HG02981 (cell line): ENCODE data around the gene PIGT.

Experiments used
- ATAC-seq: cut with Tn5 transposase; IDR thresholded peaks from one replicate; pipeline ENCODE4 v1.9.1; 2021; ENCODE audit warnings: mild to moderate bottlenecking, moderate library complexity; ENCODE audit not compliant: unreplicated experiment

Gene PIGT

DNA sequence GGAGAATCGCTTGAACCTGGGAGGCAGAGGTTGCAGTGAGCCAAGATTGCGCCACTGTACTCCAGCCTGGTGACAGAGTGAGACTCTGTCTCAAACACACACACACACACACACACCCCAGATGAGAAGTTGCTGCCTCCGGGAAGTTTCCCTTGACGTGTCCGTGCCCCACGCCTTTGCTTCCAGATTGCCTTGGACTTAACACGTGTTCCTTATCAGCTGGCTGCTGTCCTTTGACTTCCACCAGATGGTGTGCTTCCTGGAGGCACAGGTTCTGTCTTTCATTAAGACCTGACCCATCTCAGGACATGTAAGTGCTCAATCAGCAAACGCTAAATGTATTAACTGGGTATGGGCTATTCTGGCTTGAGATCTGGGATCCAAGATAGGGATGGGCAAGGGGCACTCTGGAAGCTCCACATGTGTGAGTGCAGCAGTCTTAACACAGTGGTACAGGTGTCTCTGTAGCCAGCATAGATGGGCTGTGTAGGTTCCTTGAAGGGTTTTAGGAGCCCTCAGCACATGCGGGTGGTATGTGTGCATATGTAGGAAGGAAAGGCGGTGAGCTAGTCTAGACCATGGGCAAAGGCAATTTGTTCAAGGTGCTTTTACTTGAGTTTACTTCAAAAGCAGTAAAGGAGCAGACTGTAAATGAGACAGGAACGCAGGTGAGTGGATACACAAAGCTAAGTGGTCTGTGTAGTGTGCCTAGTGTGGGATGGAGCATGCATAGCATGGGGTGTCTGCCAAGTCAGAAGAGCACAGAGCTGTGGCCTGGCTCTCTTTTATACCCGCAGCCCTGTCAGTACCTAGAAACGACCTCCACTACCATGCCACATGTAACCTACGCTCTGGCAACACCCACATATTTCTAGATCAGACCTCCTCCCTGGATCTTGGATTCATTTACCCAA, 11.6 kb downstream of the PIGT start:
- no peak for ATAC-seq

DNA sequence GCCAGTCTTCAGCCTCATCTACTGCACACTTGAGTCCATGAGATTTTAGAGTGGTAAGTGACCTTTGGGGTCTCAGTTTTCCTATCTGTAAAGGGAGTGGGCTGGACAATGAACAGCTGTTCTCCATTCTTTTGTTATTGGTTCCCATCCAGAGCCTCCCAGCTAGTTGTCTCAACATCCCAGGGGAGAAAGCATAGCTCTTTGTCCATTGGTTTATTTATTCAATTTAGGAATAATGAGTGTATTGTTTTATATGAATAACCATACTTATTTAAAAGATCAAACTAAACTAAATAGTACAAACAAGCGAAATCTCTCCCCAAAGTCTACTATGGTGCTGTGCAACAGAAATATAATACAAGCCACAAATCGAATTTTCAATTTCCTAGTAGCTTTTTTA, 13.7 kb downstream of the PIGT start:
- no peak for ATAC-seq

DNA sequence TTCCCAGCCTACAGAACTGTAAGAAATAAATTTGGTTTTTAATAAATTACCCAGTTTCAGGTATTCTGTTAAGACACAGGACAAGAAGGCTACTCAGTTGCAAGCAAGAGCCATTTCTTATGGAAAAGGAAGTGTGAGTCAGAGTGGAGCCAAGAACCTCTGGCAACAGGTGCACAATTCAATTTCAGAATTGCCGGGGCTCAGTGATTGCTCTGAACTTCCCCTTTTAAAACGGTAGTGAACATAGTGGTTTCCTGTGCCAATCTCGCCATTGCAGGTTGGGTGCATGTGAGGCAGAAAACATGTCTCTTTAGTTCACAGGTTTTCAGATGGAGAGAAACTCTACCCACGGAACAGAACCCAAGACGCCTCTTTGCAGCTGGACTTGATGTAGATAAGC, 16.4 kb downstream of the PIGT start:
- ATAC-seq: peak; percentile 66

DNA sequence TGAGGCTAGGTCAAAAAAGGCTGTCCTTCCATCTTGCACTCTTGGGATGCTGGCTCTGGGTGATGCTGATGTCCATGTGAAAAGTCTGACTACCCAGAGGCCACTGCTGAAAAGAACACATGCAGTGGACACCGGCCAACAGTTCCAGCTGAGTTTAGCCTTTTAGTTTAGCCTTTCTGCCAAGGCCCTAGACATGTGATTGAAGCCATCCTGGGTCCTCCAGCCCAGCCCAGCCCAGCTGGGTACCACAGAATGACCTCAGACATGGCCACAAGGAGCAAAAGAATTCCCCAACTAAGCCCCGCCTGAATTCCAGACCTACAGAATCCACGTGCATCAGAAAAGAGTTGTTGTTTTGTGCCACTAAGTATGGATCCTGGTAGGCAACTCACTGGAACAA, 17.4 kb downstream of the PIGT start:
- ATAC-seq: no peak

DNA sequence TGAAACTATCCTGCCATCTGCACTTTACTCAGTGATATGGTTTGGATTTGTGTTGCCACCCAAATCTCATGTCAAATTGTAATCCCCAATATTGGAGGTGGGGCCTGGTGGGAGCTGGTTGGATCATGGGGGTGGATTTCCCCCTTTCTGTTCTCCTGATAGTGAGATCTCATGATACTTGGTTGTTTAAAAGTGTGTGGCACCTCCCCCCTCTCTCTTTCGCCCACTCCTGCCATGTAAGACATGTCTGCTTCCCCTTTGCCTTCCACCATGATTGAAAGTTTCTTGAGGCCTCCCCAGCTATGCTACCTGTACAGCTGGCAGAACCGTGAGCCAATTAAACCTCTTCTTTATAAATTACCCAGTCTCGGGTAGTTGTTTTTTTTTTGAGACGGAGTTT, 18.0 kb downstream of the PIGT start:
- ATAC-seq: no peak

DNA sequence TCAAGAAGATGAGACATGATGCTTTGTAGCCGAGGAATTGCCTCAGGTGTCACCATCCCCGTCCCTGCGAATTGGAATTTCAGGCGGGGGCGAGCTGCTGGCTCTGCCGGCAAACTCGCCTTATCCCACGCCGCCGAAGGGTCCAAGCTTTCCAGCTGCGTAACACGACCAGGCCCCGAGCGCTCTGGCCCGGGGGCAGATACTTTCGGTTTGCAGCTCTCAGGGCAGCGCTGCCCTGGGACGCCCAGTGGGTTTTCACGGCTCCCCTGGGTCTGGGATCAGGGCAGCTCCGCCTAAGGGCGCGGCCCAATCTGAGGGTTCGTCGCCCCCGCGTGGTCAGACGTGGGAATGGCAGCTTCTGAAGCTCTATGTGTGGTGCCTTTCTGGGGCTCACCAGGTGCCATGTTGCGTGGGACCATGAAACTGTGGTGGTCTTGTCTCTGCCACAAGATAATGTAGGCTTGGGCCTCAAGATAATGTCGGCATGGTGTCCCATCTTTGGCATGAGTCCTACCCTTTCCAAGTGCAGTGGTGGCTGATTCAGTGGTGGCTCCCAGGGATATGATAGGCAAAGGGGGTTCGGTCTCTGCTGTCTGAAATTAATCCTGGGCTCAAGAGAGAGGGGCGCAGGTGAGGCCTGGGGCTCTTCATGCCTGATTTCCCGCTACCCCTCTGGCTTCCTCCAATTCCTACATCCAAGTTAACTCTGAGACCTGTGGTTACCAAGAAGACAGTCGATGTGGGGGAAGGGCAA, 21.0 kb downstream of the PIGT start:
- peak; percentile 76 for ATAC-seq

DNA sequence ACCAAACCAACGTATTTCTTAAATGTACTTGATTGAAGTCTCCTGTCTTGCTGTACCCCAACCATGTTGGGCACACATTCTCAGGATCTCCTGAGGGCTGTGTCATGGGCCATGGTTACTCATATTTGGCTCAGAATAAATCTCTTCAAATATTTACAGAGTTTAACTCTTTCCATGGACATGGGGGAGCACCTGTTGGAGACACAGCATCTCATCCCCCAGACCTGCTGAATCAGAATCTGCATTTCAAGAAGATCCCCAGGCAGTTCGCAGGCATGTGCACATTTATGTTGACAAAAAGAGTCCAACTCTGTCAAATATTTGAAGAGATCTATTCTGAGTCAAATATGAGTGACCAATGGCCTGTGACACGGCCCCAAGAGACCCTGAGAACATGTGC, 24.5 kb downstream of the PIGT start:
- ATAC-seq: no peak

DNA sequence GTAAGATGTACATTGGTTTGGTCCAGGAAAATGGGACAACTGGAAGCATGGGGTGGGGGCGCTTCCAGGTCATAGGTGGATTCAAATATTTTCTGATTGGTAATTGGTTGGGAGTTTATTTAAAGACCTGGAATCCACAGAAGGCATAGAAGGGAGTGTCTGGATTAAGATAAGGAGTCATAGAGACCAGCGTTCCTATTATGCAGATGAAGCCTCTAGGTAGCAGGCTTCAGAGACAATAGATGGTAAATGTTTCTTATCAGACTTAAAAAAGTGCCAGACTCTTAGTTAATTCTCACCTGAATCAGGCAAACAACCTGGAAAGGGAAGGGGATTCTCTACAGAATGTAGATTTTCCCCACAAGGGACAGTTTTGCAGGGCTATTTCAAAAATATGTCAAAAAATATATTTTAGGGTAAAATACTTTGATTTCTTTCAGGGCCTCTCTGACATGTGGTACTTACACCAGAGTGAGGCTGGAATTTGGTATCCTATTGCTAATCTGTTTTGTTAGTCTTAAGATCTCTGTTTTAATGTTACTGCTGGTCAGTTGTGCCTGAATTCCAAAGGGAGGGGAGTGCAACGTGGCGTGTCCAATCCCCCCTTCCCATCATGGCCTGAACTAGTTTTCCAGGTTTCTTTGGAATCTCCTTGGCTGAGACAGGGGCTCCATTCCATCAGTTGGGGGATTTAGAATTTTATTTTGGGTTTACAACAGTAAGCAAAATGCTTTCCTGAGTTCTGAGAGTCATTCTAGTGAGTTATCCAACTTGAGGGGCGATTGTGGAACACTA, 25.1 kb downstream of the PIGT start:
- no peak for ATAC-seq

DNA sequence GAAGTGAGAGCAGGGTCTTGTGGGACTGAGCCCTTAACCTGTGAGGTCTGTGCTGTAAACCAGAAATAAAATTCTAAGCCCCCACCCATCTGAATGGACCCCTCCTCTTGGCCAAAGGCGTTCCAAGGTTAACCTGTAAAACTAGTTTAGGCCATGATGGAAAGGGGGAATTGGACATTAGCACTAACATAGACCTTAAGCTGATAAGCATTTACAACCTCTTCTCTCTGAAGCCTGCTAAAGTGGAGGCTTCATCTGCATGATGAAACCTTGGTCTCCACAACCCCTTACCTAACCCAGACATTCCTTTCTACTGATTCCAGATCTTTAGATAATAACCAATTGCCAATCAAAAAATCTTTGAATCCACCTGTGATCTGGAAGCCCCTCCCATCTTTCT, 25.8 kb downstream of the PIGT start:
- ATAC-seq: no peak

DNA sequence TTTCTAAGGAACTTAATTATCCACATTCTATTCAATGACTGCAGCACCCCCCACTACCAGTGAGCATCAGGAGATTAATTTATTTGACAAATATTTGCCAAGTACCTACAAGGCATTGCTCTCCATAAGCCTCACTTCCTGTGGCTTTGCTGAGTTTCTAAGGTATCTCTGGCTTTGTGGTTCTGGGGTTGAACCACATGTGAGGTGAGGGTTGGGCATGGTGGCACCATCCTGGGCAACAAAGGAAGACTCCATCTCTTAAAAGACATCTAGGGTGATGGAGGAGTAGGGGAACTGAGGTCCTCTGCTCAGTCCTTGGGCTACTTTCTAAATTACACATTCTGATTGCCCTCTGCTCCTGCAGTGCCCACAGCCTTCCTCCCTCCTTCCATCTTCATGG, 28.1 kb downstream of the PIGT start:
- ATAC-seq: no peak

DNA sequence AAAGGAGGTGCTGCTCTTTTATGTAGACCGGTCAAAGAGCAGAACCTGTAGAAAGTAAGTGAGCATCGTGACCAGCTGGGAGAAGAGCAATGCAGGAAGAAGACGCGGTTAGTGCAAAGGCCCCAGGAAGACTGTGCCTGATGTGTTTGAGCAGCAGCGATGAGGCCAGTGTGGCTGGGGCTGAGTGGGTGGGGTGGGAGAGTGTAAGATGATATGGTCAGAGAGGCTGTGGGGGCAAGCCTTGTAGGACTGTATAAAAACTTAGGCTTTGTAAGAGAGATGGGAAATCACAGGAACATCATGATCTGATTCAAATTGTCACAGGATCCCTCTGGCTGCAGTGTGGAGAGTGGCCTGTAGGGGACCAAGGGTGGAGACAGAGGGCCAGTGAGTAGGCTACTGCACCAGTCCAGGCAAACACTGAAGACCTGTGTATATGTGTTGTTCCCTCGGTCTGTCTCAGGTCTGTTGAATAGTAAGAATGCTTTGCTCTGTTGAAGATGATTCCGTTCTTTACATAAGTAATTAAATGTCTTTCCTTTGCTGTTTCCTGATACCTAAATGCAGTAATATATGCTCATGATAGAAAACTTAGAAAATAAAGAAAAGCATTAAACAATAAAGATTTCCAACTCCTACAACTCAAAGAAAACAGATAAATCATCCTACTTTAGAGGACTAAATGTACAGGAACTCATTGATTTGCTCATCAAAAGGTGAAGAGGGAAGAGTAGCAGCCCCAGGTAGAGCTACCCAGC, 30.0 kb downstream of the PIGT start:
- ATAC-seq: peak; percentile 50

DNA sequence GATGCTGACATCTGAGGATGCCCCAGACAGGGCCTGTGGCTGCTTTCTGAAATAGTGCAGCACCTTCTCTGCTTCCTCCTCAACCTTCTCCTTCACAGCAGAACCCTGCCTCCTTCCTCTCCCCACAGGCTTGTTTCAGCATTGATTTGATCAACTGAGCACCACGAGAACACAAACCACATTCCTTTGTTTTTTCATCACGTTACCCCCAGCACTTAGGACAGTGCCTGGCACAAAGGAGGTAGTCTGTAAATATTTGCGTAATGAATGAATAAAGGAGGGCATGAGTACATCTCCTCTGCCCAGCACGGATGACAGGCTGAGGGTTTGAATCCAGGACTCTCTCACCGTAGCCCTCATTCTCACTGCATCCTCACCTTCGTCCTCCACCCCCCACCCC, 32.3 kb downstream of the PIGT start:
- ATAC-seq: no peak

DNA sequence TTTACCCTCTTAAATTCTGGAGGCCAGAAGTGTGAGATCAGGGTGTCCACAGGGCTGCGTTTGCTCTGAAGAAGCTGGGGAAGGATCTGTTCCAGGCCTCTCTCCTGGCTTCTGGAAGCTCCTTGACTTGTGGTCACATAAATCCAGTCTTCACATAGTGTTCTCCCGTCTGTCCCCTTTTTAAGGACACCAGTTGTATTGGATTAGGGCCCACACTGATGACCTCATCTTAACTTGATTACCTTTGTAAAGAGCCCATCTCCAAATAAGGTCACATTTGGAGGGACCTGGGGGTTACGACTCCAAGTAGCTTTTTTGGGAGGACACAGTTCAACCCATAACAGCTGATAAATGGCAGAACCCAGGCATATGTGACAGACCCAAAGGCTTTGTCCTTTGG, 33.6 kb downstream of the PIGT start:
- no peak for ATAC-seq

DNA sequence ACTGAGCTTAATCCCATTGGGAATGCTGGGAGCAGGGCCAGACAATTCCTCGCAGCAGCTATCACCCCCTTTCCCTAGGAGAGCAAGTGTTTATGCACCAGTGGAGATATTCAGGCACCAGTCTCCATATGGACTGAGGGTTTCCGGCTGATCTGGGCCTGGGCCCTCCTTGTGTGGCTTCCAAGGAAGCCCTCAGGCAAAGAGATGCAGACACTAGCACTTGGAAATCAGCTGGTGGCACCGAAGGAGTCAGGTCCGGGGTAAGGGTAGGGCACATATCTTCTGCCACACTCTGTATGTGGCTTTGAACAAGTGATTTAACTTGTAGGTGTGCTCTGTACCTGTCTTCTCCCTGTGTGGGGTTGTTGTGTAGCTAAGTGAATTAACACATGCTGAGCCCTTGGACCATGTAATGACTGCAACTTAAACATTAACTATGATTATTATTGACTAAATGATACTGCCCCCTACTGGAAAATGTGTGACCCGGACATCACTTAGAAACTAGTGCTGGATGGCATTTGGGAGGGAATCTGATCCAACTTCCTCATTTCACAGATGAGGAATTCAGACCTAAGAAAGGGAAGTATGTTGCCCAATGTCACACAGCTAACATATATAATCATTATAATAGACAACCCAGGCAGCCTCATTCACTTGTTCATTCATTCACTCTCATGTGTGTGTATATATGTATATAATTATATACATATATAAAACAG, 34.3 kb downstream of the PIGT start:
- ATAC-seq: no peak

DNA sequence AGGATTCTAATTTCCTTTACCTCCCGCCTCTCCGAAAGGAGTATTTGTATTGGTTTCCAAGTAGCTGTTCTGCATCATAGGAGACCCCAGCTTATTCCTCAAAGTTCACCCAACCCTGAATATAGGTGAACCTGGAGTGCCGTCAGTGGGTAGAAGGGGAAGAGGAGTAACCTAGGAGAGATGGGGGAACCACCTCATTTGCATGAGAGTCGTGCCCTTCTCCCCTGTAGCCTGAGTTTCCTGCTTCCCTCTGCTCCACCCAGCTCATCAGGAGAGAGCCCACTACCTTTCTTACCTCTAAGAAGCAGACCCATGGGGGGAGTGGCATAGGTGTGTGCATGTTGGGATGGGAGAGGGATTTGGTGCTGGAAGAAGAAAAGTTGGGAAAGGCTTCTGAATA, 36.3 kb downstream of the PIGT start:
- no peak for ATAC-seq

DNA sequence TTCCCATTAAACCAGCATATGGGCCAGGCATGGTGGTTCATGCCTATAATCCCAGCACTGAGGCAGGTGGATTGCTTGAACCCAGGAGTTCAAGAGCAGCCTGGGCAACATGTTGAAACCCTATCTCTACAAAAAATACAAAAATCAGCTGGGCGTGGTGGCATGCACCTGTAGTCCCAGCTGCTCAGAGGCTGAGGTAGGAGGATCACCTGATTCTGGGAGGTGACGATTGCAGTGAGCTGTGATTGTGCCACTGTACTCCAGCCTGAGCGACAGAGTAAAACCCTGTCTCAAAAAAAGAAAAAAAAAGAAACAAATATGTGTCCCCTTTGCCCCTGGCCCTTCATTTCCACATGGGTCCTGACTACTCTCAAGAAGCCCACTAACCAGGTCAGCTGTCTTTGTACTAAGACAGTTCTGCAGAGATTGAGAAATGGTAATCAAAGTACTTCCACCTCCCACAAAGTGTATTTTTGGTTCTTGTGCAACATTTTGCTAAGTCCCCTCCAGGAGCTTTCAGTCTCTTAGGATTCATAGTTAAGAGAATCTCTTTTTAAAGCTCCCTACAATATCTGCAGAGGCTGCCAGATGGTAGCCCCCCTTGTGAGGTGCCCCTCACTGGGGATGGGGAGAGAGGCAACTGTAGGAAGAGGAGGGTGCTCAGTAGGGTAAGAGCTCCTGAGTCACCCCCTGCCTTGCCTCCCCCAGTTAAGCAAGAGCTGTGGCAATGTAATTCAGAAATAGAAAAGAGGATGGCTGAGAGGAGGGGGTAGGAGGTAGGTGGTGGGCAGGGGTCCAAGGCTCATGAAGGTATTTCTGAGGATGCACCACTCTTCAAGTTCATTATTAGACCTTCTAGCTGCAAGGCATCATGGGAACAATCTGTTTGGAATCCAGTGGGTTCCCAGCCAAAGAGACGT, 37.1 kb downstream of the PIGT start:
- no peak for ATAC-seq

DNA sequence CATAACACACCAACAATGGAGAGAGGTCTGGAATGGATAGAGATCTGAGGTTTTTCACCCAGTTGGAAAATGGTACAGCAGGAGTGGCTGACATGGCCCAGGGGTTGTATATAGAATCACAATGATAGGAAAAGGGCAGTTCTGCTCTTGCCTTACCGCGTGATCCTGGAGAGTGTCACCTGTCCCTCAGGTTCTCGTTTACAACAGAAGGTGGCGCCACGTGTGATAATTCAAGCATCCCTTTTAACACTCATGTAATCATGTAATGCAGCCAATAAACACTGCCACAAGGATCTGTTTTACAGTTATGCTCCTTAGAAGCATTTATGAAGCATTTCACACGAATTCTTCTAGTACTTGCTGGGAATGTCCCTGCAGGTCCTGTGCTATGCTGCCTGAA, 40.7 kb downstream of the PIGT start:
- no peak for ATAC-seq

DNA sequence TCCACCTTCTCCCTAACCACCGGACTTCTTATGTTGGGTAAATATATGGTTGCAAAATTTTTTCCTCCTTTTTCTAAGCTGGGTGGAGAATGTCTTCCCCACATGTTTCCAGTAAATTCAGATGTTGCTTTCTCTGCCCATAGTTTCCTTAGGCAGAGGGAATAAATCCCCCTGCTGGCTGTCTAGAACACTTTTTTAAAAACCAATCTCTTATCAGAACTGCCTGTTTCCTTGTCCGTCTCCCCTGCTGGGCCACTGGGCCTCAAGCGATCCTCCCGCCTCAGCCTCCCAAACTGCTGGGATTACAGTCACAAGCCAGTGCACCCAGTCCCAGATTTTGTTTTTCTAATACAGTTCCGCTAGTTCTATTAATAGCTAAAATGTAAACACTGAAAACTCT, 43.7 kb downstream of the PIGT start:
- ATAC-seq: no peak

DNA sequence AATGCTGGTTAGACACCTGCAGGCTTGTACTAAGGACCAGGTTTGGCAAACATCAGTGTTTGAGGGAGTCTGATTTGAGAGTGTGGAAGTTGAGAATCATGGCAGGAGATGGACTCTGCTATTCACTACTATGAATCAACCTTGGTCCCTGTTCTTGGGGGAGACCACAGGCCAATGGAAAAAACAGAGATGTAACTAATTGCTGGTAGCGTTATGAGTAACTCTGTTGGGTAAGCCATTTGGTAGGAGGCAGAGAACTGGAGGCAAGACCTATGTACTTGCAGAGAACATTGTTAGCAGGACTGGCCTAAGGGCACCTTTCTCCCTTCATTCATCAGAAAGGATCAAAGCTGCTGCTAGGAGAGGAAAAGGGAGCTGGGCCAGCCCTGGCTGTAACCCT, 45.3 kb downstream of the PIGT start:
- ATAC-seq: no peak
